WTC11 (cell line): ENCODE results near the gene UGT2B11.
"Not testable (repeated sequence)": the region's sequence is repeated elsewhere in the genome, so short reads cannot be mapped to it uniquely, and the experiment has no call there.

Experiments
- CTCF ChIP-seq: fragments of 200-600 bp; IDR thresholded peaks from 2 replicates; pipeline ENCODE4 v1.8.0; 2022; ENCODE audit warnings: antibody characterized with exemption
- FOXP1 ChIP-seq: sonication (generic); formaldehyde crosslinking; IDR thresholded peaks from 2 replicates; pipeline ENCODE4 v1.8.0; 2022; ENCODE audit warnings: missing genetic modification reagents, mild to moderate bottlenecking, moderate library complexity, borderline replicate concordance
- GABPB1 ChIP-seq: sonication (generic); formaldehyde crosslinking; IDR thresholded peaks from 2 replicates; pipeline ENCODE4 v1.8.1; 2023; ENCODE audit warnings: mild to moderate bottlenecking, missing genetic modification reagents

GRCh38 chr4:69191905-69192304 lies 22.6 kb downstream of the UGT2B11 start:
- TF ChIP-seq FOXP1 (CRISPR knock-in tag); CTCF; GABPB1 (CRISPR knock-in tag): not testable (repeated sequence)
